ENCODE data around the gene RAB3B.

DNA sequence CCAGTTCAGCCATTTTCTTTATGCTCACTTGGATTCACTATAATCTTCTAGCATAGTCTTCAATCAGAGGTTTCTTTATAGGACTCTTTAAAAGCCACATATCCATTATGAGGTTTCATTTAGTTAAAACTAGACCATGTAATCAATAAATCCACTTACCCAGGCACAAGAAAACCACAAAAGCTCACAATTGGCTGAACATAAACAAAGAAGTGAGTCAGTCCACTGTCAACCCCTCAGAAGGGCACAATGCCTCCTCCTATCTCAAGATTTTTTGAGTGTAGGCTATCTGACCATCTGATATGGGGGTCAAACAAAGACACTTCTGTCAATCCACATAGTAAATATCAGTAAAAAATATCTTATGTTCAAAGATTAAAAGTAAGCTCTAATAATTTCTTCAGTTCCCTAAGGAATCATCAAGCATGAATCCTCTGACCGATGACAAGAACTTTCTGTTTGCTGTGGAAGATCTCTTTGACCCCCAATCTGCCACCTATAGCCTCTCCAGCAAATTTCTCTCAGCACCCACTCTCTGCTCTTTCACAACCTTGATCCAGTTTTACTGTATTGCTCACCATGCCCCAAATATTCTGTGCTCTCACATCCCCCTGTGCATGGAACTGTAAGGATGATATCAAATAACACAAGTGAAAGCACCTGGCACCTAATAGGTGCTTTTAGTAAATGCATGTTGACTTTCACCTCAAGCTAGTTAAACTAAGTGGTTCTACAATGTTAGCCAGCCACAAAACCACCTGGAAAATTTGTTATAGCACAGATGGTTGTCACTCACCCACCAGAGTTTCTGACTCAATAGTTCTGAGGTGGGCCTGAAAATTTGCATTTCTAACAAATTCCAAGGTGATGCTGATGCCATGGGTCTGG lies 16.7 kb downstream of the RAB3B start:
- TF ChIP-seq TCF7L2 (IDR thresholded peaks at IDR 0.05; ENCODE audit: low read depth, low read length) (no peak), ZBTB17 (CRISPR knock-in tag; IDR thresholded peaks at IDR 0.05) (no peak), C11orf30 (IDR thresholded peaks at IDR 0.05; ENCODE audit: low read depth) (no peak), STAT5B (CRISPR knock-in tag; IDR thresholded peaks at IDR 0.05) (no peak), SMC3 (conservative IDR thresholded peaks at IDR 0.05; ENCODE audit: insufficient read depth, low read depth, low read length) (no peak), ZNF717 (CRISPR knock-in tag; IDR thresholded peaks at IDR 0.05) (no peak)
- TF ChIP-seq, protein P1, sequence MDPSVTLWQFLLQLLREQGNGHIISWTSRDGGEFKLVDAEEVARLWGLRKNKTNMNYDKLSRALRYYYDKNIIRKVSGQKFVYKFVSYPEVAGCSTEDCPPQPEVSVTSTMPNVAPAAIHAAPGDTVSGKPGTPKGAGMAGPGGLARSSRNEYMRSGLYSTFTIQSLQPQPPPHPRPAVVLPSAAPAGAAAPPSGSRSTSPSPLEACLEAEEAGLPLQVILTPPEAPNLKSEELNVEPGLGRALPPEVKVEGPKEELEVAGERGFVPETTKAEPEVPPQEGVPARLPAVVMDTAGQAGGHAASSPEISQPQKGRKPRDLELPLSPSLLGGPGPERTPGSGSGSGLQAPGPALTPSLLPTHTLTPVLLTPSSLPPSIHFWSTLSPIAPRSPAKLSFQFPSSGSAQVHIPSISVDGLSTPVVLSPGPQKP (CRISPR knock-in tag; IDR thresholded peaks at IDR 0.05): no peak
- TF ChIP-seq, protein P2, sequence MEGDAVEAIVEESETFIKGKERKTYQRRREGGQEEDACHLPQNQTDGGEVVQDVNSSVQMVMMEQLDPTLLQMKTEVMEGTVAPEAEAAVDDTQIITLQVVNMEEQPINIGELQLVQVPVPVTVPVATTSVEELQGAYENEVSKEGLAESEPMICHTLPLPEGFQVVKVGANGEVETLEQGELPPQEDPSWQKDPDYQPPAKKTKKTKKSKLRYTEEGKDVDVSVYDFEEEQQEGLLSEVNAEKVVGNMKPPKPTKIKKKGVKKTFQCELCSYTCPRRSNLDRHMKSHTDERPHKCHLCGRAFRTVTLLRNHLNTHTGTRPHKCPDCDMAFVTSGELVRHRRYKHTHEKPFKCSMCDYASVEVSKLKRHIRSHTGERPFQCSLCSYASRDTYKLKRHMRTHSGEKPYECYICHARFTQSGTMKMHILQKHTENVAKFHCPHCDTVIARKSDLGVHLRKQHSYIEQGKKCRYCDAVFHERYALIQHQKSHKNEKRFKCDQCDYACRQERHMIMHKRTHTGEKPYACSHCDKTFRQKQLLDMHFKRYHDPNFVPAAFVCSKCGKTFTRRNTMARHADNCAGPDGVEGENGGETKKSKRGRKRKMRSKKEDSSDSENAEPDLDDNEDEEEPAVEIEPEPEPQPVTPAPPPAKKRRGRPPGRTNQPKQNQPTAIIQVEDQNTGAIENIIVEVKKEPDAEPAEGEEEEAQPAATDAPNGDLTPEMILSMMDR (IDR thresholded peaks at IDR 0.05 in 2 of 3, conservative IDR thresholded peaks at IDR 0.05 in 1 of 3; ENCODE audit: insufficient read depth in 2 of 3, low read depth in 1 of 3, low read length in 3 of 3): no peak
